Stimulated activated CD8-positive, alpha-beta memory T cell treated with anti-CD3 and anti-CD28 coated beads, Interleukin-12 subunit alpha, Interleukin-12 subunit beta, amount 100 ng/mL, for 4 hours (primary cell): Measurements from ENCODE around the gene FANK1.
"Not testable (repeated sequence)": the region's sequence is repeated elsewhere in the genome, so short reads cannot be mapped to it uniquely, and the experiment has no call there.

Experiments
- DNase-seq: peaks from one replicate; pipeline ENCODE4 v3.0.0-alpha.2; 2020; ENCODE audit warnings: low read depth

Gene FANK1

GRCh38 chr10:126021833-126022500 is 125.6 kb downstream of the FANK1 start:
- DNase-seq: no peak

DNA sequence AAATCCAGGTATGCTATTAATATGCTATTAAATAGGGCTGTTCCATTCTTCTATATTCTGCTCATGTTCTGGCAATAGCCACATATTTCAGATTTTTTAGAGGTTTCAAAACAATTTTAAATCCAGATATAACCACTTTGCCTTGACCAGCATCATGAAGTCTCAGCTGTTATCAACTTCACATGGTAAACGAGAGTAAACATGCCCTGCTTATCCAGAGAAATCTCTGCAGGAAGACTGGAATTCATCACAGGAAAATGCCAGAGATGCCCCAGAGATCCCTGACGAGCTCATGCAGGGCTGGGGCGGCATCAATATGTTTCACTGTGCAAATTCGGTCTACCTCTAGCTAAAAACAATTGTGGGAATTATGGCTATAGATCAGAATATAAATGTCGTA is 126.5 kb downstream of the FANK1 start:
- DNase-seq: no peak

DNA sequence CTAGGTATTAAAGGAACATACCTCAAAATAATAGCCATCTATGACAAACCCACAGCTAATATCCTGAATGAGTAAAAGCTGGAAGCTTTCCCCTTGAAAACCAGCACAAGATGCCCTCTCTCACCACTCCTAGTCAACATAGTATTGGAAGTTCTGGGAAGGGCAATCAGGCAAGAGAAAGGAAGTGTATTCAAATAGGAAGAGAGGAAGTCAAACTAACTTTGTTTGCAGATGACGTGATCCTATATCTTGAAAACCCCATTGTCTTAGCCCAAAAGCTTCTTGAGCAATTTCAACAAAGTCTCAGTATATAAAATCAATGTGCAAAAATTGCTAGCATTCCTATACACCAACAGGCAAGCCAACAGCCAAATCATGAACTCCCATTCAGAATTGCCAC is 131.3 kb downstream of the FANK1 start:
- no peak for DNase-seq

DNA sequence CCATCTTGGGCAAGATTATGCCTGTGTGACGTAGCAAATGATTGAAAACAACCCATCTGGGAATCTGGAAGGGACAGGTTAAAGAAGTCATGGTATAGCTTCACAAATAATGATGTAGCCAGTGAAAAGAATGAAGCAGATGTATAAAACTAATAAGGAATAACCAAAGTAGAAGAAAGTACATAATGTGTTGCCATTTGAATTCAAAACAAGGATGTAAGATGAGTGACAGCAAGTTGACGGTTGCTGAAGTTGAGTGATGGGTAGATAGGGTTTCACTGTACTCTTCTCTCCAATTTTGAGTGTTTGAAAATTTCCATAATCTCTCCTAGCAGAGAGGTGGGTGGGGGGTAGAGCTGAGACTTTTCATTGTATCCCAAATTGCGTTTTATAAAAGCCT is 133.6 kb downstream of the FANK1 start:
- DNase-seq: no peak

DNA sequence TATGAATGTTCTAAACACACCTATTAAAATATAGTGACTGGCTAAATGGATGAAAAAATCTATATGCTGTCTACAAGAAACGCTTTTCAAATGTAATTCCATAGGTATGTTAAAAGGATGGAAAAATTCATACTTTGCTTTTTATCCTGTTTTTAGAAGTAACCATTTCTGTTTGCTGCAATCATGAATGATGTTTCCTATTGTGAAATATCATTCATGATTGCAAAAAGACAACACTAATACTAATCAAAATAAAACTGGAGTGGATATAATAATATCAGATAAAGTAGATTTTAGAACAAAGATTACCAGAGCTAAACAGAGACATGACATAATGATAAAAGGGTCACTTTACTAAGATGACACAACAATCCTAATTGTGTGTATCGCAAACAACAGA is 138.2 kb downstream of the FANK1 start:
- DNase-seq: no peak

DNA sequence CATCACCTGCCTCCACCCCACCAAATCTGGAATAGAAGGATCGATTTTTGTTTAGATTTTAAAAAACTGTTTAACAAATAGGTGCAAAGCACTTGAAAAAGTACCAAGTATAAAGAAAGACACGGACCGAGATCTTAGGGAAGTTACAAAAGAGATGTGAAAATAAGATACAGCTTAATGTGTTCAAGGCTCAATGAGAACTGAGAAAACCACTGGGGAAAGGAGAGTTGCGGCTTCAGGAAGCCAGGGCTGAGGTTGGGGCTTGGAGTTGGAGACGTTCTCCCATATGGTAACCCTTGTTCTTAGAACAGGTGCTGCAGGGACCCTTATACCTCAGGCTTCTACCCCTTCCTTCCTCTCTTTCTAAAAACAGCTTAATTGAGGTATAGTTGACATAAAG is 140.2 kb downstream of the FANK1 start:
- no peak for DNase-seq

DNA sequence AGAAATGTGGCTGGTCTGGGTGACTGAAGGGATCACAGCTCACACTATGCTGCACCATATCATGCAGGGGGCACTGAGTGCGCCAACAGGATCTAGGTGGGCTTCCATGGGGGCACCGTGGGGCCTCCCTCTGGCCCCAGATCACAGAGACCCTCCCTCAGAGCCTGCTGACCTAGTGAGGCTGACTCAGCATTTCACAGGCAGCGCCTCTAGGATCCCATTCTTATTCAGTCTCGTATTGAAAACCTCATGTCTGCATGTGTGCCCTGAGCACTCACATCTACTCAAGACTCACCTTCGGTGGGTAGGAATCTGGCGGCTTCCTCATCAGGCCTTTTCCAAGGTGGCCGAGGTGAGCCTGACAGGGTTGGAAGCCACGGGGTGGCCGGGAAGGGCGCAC is 141.6 kb downstream of the FANK1 start:
- DNase-seq: no peak

GRCh38 chr10:126041117-126041516 is 144.8 kb downstream of the FANK1 start:
- no peak for DNase-seq

DNA sequence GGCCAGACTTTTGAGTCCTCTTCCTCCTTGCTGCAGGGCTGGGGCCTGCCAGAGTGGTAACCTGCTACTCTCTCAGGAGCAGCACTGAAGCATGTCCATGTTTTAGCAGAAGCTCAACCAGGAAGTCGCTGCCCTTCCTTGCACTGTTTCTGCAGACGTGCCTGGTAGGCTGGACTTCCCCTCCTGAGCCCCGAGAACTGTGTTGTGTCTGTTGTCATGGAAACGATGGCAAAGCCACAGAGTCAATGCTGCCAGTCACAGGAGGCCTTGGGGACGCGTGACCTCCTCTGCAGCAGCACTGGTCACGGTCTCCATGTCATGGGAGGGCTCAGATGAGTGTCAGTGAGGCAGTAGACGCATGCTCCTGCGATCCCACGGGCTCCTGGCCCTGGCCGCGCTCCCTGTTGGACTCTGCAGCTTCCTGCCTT is 145.5 kb downstream of the FANK1 start:
- peak; percentile 50 for DNase-seq

DNA sequence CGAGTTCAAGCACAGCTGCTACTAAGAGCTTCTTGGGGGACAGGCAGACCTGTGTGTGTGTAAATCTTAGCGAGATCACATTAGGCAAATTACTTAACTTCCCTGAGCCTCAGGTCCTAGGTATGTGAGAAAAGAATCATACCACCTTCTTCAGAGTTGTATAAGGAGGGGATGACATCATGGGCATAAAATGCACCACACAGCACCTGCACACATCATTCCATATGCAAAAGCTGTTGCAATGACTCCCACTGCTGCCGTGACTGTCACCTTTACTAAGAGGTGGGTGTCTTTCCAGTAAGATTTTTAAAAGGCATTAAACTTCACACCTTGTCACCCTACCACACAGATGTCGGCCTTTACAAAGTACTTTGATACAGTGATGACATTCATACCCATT is 146.0 kb downstream of the FANK1 start:
- DNase-seq: no peak

DNA sequence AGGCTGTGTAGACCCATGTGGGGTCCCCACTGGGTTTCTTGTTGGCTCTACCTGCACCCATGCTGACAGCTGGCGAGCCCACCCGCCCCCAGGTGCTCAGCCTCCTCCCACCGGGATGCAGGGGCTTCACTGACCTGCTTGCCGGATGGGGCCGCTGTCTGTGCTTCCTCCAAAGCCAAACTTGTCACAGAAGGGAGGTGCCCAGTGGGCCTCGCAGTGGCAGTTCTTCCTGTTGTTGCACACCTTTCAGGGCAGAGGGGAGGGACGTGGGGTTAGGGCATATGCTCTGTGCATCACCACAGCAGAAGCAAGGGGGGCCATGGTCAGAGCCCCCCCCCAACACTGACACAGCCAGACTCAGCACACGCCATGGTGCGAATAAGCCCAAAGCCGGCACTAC is 146.5 kb downstream of the FANK1 start:
- DNase-seq: no peak

- DNase-seq: no peak
Observed at GRCh38 chr10:126043389-126043788, 147.0 kb downstream of the FANK1 start.

- no peak for DNase-seq
Observed at GRCh38 chr10:126045861-126046260, 149.5 kb downstream of the FANK1 start.

GRCh38 chr10:126046831-126047230 is 150.5 kb downstream of the FANK1 start:
- DNase-seq: no peak

DNA sequence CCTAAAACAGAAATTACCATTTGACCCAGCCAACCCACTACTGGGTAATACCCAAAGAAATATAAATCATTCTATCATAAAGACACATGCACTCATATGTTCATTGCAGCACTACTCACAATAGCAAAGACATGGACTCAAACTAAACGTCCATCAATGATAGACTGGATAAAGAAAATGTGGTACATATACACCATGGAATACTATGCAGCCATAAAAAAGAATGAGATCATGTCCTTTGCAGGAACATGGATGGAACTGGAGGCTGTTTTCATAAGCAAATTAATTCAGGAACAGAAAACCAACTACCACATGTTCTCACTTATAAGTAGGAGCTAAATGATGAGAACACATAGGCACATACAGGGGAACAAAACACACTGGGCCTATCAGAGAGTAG is 151.4 kb downstream of the FANK1 start:
- DNase-seq: not testable (repeated sequence)

DNA sequence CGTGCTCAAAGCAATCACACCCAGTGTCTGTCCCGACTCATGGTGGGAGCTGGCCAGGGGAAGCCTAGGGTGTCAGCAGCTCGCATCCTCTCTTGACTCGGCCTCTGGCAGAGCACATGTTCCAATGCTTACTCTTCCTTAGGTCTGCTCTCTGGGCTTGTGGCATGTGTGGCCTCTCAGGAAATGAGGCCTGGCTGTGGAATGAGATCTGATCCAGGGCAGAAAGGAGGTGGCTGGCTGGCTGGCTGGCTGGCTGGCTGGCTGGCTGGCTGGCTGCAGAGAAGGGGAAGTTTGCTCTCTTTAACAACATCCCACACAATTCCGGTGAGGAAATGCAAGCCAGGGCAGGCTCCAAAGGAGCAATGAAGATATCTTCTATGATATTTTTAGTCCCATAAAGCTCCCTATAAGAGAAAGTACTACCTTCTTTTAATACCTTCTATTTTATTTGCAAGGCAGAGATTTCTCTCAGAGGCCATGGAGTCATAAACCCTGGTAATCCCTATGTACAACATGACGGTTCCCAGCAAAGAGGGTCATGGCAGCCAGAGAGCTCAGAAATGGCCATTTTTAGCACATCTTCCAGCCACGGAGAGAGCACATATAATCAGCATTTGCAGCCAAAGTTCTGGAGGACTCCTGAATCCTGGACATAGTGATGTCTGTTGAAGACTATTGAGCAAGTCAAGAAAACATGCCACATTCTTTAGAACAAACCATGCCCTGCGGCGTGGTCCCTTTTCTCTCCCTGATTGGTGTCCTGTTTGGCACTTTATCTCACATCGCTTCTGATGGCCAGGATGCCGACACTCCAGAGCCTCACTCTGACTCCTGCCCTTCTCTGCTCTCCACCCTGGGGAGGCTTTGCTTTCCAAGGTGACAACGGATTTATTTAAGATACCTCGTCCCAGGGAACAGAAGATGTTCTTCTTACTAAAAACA is 153.7 kb downstream of the FANK1 start:
- DNase-seq: no peak

GRCh38 chr10:126052171-126052570 is 155.8 kb downstream of the FANK1 start:
- DNase-seq: no peak

DNA sequence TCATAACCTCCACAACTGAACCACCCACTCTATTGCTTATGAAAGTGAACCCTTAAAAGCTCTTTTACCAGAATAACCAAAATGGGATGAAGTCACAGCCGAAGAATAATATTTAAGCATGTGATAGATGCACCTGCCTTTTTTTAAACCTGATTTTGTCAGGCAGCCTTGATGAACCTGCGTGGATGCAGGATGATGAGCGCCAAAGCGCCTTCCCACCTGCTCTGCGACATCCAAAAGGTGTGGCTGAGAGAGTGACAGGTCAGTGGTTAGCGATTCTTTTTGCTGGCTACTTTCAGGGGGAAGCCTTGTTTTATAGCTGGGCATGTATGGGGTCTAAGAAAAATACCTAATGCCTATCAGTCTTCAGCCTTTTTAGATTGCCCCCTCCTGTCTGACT is 157.8 kb downstream of the FANK1 start:
- no peak for DNase-seq

- no peak for DNase-seq
Observed at GRCh38 chr10:126057494-126057893, 161.1 kb downstream of the FANK1 start.

- DNase-seq: no peak
Observed at GRCh38 chr10:126058104-126058503, 161.7 kb downstream of the FANK1 start.

DNA sequence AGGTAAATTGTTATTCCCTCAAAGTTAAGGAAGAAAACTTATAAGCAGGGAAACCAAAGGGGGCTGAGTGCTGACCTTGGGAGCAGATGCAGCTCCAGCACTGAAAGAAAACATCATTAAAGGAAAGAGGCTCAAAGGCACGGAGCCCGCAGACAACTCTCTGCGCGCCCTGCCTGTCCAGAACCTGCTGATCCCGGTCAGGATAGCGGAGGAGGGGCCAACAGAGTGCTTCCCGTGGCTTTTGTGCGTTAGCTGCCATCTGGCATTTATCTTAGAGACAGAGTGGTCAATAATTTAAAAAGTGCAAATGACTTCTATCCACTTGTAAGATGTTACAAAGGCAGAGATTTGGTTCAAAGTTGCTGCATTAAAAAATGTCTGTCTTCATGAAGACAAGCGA is 162.1 kb downstream of the FANK1 start:
- DNase-seq: no peak
